GM19452 (cell line): ENCODE data around the gene SCN8A.

Source experiments
- ATAC-seq: cut with Tn5 transposase; IDR thresholded peaks from one replicate; pipeline ENCODE4 v1.9.1; 2021; ENCODE audit not compliant: unreplicated experiment

Gene SCN8A

DNA sequence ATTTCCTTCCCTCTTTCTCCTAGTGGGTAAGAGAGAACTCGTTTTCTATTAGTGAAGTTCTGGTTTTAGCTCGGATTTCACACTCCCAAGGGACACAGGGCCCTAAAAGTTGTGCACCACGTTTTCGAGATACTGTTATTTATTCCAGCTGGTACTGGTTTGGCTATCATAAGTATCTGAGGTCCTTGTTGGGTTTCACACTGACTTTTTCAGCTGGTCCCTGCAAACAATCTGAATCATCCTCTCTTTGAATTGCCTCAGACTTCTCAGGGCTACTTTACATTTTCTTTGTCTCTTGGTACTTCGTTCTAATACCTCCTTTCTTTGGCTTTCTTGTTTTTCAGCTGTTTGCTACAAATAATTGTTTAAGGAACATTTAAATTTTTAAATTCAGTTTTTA, 75.7 kb downstream of the SCN8A start:
- ATAC-seq: no peak

DNA sequence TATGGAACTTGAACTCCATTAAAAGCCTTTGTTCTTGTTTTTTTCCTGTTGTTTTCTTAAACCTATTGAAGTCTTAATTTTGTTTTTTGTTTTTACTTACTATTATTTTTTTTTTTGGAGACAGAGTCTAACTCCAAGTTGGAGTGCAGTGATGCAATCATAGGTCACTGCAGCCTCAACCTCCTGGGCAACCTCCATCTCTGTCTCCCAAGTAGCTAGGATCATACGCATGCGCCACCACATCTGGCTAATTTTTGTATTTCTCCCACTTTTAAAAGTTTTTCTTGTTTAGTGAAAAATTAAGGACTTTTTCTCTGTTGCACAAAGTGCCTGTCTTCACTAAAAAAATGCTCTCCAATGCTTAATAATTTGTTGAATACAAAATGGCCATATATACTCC, 76.2 kb downstream of the SCN8A start:
- no peak for ATAC-seq

DNA sequence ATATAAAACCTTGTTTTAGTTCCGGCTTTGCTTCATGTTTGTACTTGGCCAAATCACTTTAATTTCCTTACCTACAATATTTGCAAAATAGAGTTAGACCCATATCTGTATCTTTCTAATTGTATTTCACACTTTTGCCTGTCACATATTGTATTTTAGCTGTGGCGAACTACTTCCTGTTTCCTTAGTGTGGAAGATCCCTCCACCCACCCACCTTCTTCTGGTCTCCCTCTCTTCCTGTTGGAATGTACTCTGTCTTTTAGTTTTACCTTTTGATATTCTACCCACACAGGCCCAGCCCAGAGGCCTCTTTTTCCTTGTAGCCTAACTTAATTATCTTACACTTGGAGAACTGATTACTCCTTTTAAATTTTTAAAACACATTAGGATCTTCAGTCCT, 78.2 kb downstream of the SCN8A start:
- no peak for ATAC-seq

- no peak for ATAC-seq
These were observed 79.0 kb downstream of the SCN8A start for GRCh38 chr12:51669996-51670395.

DNA sequence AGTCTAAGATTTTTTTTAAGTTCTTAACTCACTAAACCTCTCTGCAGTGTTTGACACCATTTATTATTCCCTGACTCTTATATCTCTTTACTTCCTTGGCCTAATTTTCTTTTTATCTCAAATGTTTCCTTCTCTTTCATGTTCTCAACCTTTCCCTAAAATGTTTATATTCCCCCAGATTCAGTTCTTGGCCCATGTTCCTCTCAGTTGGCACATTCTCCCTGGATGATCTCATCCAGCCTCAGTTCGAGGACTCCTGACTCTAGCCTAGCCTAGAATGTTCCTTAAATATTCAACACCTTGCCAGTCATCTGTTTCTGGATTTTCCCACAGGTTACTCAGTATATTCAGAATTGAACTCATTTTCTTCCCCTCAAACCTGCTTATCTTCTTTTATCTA, 81.3 kb downstream of the SCN8A start:
- ATAC-seq: no peak

- no peak for ATAC-seq
These were observed 84.2 kb downstream of the SCN8A start for GRCh38 chr12:51675071-51675803.

DNA sequence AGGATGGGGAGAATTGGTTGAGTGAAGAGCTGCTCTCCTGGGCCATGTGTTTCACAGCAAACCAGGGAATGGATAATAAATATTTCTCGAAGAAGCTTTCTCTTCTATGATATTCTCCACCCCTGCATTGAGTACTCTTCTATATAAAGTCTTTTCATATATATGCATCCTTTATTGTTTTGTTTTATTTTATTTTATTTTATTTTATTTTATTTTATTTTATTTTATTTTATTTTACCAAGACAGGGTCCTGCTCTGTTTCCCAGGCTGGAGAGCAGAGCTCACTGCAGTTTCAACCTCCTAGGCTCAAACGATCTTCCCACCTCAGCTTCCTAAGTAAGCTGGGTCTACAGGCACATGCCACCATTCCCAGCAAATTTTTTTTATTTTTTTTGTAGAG, 85.8 kb downstream of the SCN8A start:
- no peak for ATAC-seq

GRCh38 chr12:51677284-51677968, 86.4 kb downstream of the SCN8A start:
- ATAC-seq: no peak

GRCh38 chr12:51678086-51678724, 87.2 kb downstream of the SCN8A start:
- ATAC-seq: no peak

GRCh38 chr12:51682981-51683380, 91.9 kb downstream of the SCN8A start:
- ATAC-seq: no peak

DNA sequence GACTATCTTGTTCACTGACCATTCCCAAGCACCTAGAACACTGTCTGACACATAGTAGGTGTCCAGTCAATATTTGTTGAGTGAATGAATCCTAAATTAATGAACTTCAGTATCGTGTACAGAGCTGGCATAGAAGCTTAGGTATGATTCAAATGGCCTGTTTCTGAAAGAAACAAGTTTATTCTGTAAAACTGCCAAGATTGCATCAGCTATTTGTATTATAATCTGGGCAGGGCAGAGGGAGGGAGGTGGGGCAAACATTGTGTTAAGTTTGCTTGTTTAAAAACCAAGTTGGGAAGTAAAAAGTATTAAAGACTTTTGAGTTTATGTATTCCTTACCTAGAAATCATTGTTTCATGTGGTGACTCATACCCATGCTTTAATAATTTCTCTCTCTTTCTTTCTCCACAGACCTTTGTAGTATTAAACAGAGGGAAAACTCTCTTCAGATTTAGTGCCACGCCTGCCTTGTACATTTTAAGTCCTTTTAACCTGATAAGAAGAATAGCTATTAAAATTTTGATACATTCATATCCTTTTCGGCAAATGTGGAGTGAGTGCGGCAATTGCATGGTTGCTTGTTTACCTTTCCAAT, 92.8 kb downstream of the SCN8A start:
- no peak for ATAC-seq

GRCh38 chr12:51686727-51687126, 95.7 kb downstream of the SCN8A start:
- no peak for ATAC-seq

GRCh38 chr12:51687177-51687576, 96.1 kb downstream of the SCN8A start:
- ATAC-seq: no peak

- no peak for ATAC-seq
These were observed 96.6 kb downstream of the SCN8A start for GRCh38 chr12:51687614-51688013.

- ATAC-seq: no peak
These were observed 99.0 kb downstream of the SCN8A start for GRCh38 chr12:51689983-51690382.

DNA sequence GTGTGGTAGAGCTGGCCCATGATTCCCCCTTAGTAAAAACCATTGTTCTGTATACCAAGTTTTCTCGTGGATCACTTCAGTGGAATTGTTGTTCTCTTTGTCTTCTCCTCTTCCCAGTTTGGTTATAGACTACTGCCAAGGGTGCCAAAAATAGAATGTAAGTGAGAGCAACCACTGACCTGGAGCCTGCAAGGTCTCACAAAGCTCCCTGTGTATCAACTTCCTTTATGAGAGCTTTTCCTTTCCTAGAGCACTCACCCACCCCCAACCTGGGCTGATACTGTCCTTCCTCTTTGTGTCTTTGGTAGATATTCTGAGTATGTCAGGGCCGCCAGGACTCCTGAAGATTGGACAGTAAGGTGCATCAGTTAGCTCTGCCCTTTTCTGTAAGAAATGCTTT, 101.0 kb downstream of the SCN8A start:
- no peak for ATAC-seq

GRCh38 chr12:51693569-51693968, 102.5 kb downstream of the SCN8A start:
- ATAC-seq: no peak

DNA sequence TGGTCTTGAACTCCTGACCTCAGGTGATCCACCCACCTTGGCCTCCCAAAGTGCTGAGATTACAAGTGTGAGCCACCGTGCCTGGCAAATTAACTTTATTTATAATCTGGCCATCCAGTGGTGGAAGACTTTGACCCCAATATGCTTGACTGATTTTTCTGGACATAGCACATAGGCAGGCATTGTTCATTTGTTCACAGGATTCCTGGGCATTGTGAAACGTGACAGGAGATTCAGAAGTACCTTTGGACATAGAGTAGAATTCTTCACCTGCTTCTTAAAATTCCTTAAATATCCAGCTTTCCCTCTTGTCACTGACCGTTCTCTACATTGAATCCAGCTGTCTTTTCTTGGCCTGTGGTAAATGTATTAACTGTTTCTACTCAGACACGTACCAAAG, 103.1 kb downstream of the SCN8A start:
- no peak for ATAC-seq

DNA sequence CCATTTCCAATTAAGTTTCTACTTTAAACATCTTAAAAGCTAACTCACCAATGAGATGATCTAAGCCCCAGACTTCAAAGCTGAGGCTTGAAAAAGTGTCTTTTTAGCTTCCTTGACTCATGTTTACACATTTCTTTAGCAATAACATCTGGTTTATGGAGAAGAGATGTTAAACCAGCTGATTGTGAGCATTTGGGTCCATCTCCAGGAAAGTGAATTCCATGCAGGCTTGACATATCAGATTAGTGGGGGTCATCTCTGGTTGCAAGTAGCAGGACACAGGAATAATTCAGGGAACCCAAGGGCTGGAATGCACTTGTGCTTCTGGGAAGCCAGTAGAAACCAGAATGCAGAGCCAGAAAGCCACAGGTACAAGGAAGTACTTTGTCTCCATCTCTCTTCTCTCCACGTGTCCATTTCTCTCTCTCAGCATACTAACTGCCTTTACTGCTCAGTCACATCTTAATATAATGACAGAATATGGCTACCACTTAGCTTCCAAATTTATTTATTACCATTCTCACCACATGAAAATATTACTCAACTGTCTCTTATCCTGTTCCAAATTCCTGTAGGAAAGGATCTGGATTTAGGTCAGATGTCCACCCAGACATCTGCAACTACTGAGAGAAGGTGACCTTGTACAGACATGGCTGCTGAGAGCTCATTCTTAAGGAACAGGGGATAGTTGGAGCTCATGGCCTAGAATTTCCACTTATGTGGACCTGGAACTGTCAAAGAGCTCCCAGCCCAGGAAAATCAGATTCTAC, 104.4 kb downstream of the SCN8A start:
- no peak for ATAC-seq

- ATAC-seq: no peak
These were observed 108.2 kb downstream of the SCN8A start for GRCh38 chr12:51699219-51699618.

GRCh38 chr12:51700887-51701286, 109.9 kb downstream of the SCN8A start:
- ATAC-seq: no peak
